Activated naive CD4-positive, alpha-beta T cell treated with anti-CD3 and anti-CD28 coated beads, Interleukin-2, amount 10 ng/mL, durations not matched to agents 7 days and 5 days (primary cell): ENCODE data around the gene SEBOX.
A peak's percentile ranks its signal among the peaks of the same experiment; 100 is the strongest.

Source experiments
- CTCF ChIA-PET: fragments of 350-600 bp; sonication (Branson Sonifier 250); formaldehyde crosslinking; loops from one replicate; lab custom pipeline; 2021; ENCODE audit warnings: antibody characterized with exemption; lab: Charles Lee
- DNase-seq: peaks from one replicate; pipeline ENCODE4 v3.0.0-alpha.2; 2020
- H3K27ac Mint-ChIP-seq: one replicate; pipeline ENCODE4 v1.8.0; 2021; ENCODE audit warnings: mild to moderate bottlenecking, moderate library complexity, mixed read lengths
- H3K27me3 Mint-ChIP-seq: one replicate; pipeline ENCODE4 v1.8.0; 2021; ENCODE audit warnings: mild to moderate bottlenecking, mixed read lengths
- H3K36me3 Mint-ChIP-seq: one replicate; pipeline ENCODE4 v1.8.0; 2021; ENCODE audit warnings: mixed read lengths
- H3K4me1 Mint-ChIP-seq: one replicate; pipeline ENCODE4 v1.8.0; 2021; ENCODE audit warnings: mixed read lengths
- H3K4me3 Mint-ChIP-seq: one replicate; pipeline ENCODE4 v1.8.0; 2021; ENCODE audit warnings: mild to moderate bottlenecking, moderate library complexity, mixed read lengths
- H3K9me3 Mint-ChIP-seq: one replicate; pipeline ENCODE4 v1.8.0; 2021; ENCODE audit warnings: mixed read lengths

SEBOX gene

GRCh38 chr17:28364665-28365363, at the start of gene SEBOX:
Gene SEBOX (minus strand): TSS chr17:28365199. CDS start chr17:28365151, 48 bp downstream.
- Mint-ChIP-seq H3K9me3 (no peaks in the 10 kb centered on the region), H3K36me3 (peaks cover 15% of the 10 kb centered on the region), H3K27ac (no peak within 1 kb of the TSS), H3K27me3 (no peaks in the 10 kb centered on the region), H3K4me1 (no peaks in the 10 kb centered on the region), H3K4me3 (no peak within 1 kb of the TSS)
- CTCF ChIA-PET, result interaction anchor here (1.1 kb wide), 1 partner anchor 53 kb away, joined by 3 read pairs; no protein-coding TSS in a partner anchor
- DNase-seq, result no peak

- Mint-ChIP-seq H3K36me3 (no peaks in the 10 kb centered on the region), H3K27ac (no peak overlapping the region), H3K4me3 (no peak overlapping the region), H3K4me1 (no peaks in the 10 kb centered on the region), H3K27me3 (peaks cover 19% of the 10 kb centered on the region), H3K9me3 (no peaks in the 10 kb centered on the region)
- CTCF ChIA-PET, result no interaction called here
- DNase-seq, result no peak
Measured at GRCh38 chr17:28413804-28414203, 48.8 kb upstream of the SEBOX start.

DNA sequence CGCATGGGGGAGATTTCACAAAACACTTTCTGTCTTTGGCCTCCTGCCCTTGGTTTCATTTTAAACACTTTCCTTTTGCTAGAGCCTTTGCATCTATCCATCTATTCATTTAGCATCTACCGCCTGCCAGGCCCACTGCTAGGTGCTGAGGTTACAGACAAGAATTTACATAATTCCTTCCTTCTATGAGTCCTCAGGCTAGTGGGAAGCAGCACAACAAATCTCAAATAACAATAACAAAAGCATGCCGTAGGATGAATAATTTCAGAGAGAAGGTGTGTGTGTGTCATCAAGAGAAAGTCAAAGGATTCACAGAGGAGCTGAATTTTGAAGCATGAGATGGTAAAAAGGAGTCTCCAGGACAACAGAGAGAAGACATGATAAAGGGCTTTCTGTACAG, 47.1 kb upstream of the SEBOX start:
- CTCF ChIA-PET, result interaction anchor here (1.4 kb wide), 1 partner anchor 14 kb away, joined by 3 read pairs; no protein-coding TSS in a partner anchor
- Mint-ChIP-seq H3K4me3 (no peak overlapping the region), H3K4me1 (no peaks in the 10 kb centered on the region), H3K9me3 (no peaks in the 10 kb centered on the region), H3K36me3 (no peaks in the 10 kb centered on the region), H3K27ac (no peak overlapping the region), H3K27me3 (peaks cover 35% of the 10 kb centered on the region)
- no peak for DNase-seq

DNA sequence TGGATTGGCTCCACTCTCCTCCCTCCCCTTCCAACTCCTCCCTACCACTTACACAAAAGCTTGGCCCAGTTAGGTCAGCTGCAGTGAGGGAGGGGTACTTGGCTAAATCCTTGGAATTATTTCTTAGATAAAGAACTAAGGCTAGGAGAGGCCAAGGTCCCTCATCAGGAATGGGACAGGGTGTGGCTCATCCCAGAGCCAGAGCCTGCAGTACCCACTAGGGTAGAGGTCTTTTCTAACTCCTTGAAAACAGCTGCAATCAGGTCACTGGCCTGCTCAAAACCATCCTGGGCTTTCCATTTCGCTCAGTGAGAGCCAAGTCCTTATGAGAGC, 42.9 kb upstream of the SEBOX start:
- Mint-ChIP-seq H3K27me3 (peaks cover 46% of the 10 kb centered on the region), H3K9me3 (no peaks in the 10 kb centered on the region), H3K4me3 (no peak overlapping the region), H3K4me1 (peaks cover 8% of the 10 kb centered on the region), H3K27ac (no peak overlapping the region), H3K36me3 (no peaks in the 10 kb centered on the region)
- CTCF ChIA-PET, result interaction anchor here (0.7 to 2.0 kb wide), 4 partner anchors 9 to 175 kb away, joined by 3 to 10 read pairs (median 3); no protein-coding TSS in a partner anchor
- no peak for DNase-seq

DNA sequence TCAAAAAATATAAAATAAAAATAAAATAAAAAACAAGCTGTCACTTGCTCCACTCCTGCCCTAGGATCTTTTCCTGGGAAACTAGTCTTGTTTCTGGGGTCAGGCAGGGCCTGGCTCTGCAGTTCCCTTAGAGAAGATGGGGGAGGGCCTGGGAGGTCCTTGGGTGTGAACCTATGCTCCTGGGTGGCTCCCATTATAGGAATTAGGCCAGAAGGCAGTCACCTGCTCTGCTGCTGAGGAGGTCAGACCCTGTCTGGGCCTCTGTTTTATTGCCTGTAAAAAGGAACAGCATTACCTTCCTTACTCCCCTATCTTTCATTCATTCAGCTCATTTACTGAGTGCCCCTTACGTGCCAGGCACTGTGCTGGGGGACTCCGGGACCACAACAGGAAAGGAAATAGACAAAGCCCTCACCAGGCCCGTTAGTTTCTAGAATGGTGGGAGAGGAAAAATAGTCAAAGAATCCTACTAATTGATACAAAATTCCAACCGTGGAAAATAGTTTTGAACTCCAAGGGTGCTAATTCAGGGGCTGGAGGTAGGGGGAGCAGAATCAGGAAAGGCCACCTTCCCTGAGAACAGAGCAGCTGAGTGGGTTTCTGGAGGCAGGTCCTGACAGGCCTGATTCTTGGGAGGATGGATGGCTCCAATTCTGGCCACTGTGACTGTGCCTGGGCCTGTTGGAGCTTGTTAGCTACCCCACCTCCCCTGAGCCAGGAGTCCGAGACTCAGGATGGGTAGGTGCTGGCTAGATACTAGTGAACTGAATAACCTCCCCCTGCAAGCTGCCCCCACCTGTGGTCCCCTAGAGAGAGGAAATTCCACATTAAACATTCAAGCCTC, 42.4 kb upstream of the SEBOX start:
- no peak for DNase-seq
- Mint-ChIP-seq H3K4me3 (no peak overlapping the region), H3K36me3 (no peaks in the 10 kb centered on the region), H3K9me3 (no peaks in the 10 kb centered on the region), H3K27ac (no peak overlapping the region), H3K27me3 (peaks cover 46% of the 10 kb centered on the region), H3K4me1 (peaks cover 8% of the 10 kb centered on the region)
- CTCF ChIA-PET, result interaction anchor here (0.7 to 2.0 kb wide), 4 partner anchors 9 to 174 kb away, joined by 3 to 10 read pairs (median 3); no protein-coding TSS in a partner anchor

DNA sequence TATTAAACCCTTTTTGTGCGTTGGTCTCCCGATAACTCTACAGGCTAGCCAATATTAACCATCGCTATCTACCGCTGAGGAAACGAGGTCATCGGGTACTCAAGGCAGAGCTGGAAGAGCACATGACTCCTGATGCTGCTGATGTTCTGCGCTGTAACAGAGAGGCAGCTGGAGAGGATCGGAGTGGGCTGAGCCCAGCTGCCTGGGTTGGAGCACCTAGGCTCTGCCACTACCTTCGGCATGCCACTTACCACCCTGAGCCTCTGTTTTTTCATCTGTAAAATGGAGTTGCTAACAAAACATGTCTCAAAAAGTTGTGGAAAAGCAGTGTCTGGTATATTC, 41.4 kb upstream of the SEBOX start:
- H3K27ac Mint-ChIP-seq, result no peak overlapping the region
- CTCF ChIA-PET, result interaction anchor here (2.3 kb wide), 1 partner anchor 11 kb away, joined by 6 read pairs; no protein-coding TSS in a partner anchor
- no peaks in the 10 kb centered on the region for H3K9me3 Mint-ChIP-seq
- DNase-seq, result no peak
- H3K4me1 Mint-ChIP-seq, result peaks cover 12% of the 10 kb centered on the region
- peak overlapping the region; percentile 62 for H3K4me3 Mint-ChIP-seq
- H3K27me3 Mint-ChIP-seq, result peaks cover 42% of the 10 kb centered on the region
- no peaks in the 10 kb centered on the region for H3K36me3 Mint-ChIP-seq

DNA sequence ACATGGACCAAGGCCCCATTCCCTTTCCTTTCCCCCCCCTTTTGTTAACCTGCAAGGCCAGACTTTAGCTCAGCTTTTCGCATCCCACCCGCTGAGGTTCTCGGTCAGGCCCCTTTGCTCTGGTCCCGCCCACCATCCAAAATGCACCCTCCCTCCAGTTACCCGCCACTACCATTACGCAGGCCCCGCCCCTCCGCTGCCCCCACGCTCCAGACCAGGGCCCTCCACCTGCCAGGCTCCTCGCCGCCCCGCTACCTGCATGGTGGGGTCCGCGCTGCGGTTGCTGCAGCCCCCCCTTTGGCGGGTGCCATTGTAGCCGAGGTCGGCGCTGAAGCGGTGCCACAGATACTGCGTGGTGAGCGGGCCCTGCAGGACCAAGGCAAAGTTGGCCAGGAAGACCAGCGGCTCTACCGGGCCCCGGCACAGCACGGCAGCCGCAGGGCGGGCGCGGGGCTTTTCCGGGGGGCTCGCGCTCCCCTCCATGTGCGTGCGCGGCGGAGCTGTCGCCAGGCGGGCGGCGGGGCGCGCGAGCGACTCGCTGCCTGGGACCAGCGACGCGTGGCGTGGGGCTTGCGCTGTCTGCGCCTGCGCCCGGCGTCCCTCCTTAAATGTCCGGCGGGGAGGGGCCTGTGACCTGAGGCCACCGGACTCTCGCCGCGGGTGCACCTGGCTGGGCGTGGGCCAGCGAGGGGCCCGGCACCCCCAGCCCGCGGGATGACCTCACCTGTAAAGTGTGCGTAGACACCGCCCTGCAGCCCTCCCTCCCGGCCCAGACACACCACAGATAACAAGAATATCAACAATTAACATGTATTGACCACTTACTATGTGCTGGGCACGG, 40.9 kb upstream of the SEBOX start, which contains the start of gene SLC46A1:
Gene SLC46A1, minus strand, starts transcription at position 581 of the 841 bp plus-strand sequence. Its CDS starts 98 bp downstream, at position 483.
- Mint-ChIP-seq H3K4me1 (peaks cover 12% of the 10 kb centered on the region), H3K9me3 (no peaks in the 10 kb centered on the region), H3K27ac (no peak within 1 kb of the TSS), H3K4me3 (peak within 1 kb of the TSS; percentile 73), H3K36me3 (no peaks in the 10 kb centered on the region), H3K27me3 (peaks cover 42% of the 10 kb centered on the region)
- CTCF ChIA-PET, result interaction anchor here (2.3 kb wide), 1 partner anchor 11 kb away, joined by 6 read pairs; no protein-coding TSS in a partner anchor
- DNase-seq, result peak; percentile 59

- H3K4me3 Mint-ChIP-seq, result peak overlapping the region; percentile 73
- no peaks in the 10 kb centered on the region for H3K9me3 Mint-ChIP-seq
- H3K36me3 Mint-ChIP-seq, result no peaks in the 10 kb centered on the region
- H3K4me1 Mint-ChIP-seq, result peaks cover 12% of the 10 kb centered on the region
- H3K27me3 Mint-ChIP-seq, result peaks cover 42% of the 10 kb centered on the region
- CTCF ChIA-PET, result interaction anchor here (1.6 to 2.3 kb wide), 3 partner anchors 10 to 172 kb away, joined by 3 to 6 read pairs (median 4); no protein-coding TSS in a partner anchor
- DNase-seq, result no peak
- H3K27ac Mint-ChIP-seq, result no peak overlapping the region
Measured at GRCh38 chr17:28404812-28405570, 40.0 kb upstream of the SEBOX start.

GRCh38 chr17:28404461-28404811, 39.4 kb upstream of the SEBOX start:
- CTCF ChIA-PET, result interaction anchor here (0.7 to 2.3 kb wide), 4 partner anchors 11 to 171 kb away, joined by 3 to 6 read pairs (median 4); no protein-coding TSS in a partner anchor
- peaks cover 12% of the 10 kb centered on the region for H3K4me1 Mint-ChIP-seq
- peaks cover 42% of the 10 kb centered on the region for H3K27me3 Mint-ChIP-seq
- no peak overlapping the region for H3K4me3 Mint-ChIP-seq
- no peaks in the 10 kb centered on the region for H3K36me3 Mint-ChIP-seq
- no peaks in the 10 kb centered on the region for H3K9me3 Mint-ChIP-seq
- no peak overlapping the region for H3K27ac Mint-ChIP-seq
- no peak for DNase-seq

DNA sequence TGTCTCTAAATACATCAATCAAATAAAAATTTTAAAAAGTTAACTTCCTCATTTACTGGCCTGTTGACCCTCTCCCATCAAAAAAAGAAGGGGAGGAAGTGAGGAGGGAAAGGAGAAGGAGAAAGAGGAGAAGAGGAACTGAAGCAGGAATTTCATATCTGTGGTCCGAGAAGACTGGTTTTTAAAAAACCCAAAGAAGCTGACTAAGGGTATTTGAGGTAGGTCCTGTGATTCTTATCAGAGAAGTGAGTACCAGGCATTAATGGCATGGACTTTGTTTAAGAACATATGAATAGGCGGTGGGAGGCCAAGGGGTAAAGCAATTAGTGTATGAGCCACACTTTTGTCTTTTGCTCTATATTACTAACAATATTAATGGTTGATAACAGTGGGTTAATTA, 39.0 kb upstream of the SEBOX start:
- CTCF ChIA-PET, result interaction anchor here (0.7 to 1.6 kb wide), 3 partner anchors 11 to 171 kb away, joined by 3 to 4 read pairs (median 4); no protein-coding TSS in a partner anchor
- H3K4me1 Mint-ChIP-seq, result peaks cover 12% of the 10 kb centered on the region
- no peak for DNase-seq
- H3K27me3 Mint-ChIP-seq, result peaks cover 40% of the 10 kb centered on the region
- H3K36me3 Mint-ChIP-seq, result no peaks in the 10 kb centered on the region
- no peaks in the 10 kb centered on the region for H3K9me3 Mint-ChIP-seq
- no peak overlapping the region for H3K4me3 Mint-ChIP-seq
- H3K27ac Mint-ChIP-seq, result no peak overlapping the region

DNA sequence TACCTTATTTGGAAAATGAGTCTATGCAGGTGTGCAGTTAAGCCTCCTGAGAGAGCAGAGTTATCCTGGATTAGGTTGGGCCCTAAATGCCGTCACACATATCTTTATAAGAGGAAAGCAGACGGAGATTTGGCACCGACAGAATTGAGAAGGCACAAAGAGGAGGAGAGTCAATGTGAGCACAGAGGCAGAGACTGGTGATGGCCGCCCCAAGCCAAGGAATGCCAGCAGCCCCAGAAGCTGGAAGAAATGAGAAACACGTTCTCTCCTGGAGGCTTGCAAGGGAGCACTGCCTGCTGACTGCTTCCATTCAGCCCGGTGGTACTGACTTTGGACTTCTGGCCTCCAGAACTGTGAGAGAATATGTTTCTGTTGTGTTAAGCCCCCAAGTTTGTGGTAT, 37.8 kb upstream of the SEBOX start:
- H3K27ac Mint-ChIP-seq, result no peak overlapping the region
- CTCF ChIA-PET, result interaction anchor here (0.9 kb wide), 1 partner anchor 19 kb away, joined by 3 read pairs; no protein-coding TSS in a partner anchor
- no peak overlapping the region for H3K4me3 Mint-ChIP-seq
- no peaks in the 10 kb centered on the region for H3K9me3 Mint-ChIP-seq
- no peaks in the 10 kb centered on the region for H3K36me3 Mint-ChIP-seq
- peaks cover 30% of the 10 kb centered on the region for H3K27me3 Mint-ChIP-seq
- H3K4me1 Mint-ChIP-seq, result peaks cover 12% of the 10 kb centered on the region
- DNase-seq, result no peak

- Mint-ChIP-seq H3K4me1 (peaks cover 12% of the 10 kb centered on the region), H3K27ac (no peak overlapping the region), H3K27me3 (peaks cover 24% of the 10 kb centered on the region), H3K36me3 (no peaks in the 10 kb centered on the region), H3K9me3 (no peaks in the 10 kb centered on the region), H3K4me3 (no peak overlapping the region)
- DNase-seq, result no peak
- CTCF ChIA-PET, result interaction anchor here (0.9 to 1.2 kb wide), 2 partner anchors 14 to 19 kb away, joined by 3 to 6 read pairs; no protein-coding TSS in a partner anchor
Measured at GRCh38 chr17:28402224-28402630, 37.2 kb upstream of the SEBOX start.

- H3K36me3 Mint-ChIP-seq, result peaks cover 3% of the 10 kb centered on the region
- peaks cover 6% of the 10 kb centered on the region for H3K27me3 Mint-ChIP-seq
- H3K4me1 Mint-ChIP-seq, result peaks cover 4% of the 10 kb centered on the region
- H3K27ac Mint-ChIP-seq, result no peak overlapping the region
- no peaks in the 10 kb centered on the region for H3K9me3 Mint-ChIP-seq
- H3K4me3 Mint-ChIP-seq, result no peak overlapping the region
- CTCF ChIA-PET, result interaction anchor here (2.0 kb wide), 1 partner anchor 16 kb away, joined by 5 read pairs; no protein-coding TSS in a partner anchor
- DNase-seq, result no peak
Measured at GRCh38 chr17:28399808-28400207, 34.8 kb upstream of the SEBOX start.
